ENCODE data around the gene DENND4A. TPM values are rescaled to one million over a fixed set of nuclear protein-coding genes. Genes with fewer than 3 reads are reported as not detected.

DENND4A gene
- total and polyA plus RNA-seq, 3 donors from 2014 or later: 16.5 to 65.7 (median 63.4) TPM

DNA sequence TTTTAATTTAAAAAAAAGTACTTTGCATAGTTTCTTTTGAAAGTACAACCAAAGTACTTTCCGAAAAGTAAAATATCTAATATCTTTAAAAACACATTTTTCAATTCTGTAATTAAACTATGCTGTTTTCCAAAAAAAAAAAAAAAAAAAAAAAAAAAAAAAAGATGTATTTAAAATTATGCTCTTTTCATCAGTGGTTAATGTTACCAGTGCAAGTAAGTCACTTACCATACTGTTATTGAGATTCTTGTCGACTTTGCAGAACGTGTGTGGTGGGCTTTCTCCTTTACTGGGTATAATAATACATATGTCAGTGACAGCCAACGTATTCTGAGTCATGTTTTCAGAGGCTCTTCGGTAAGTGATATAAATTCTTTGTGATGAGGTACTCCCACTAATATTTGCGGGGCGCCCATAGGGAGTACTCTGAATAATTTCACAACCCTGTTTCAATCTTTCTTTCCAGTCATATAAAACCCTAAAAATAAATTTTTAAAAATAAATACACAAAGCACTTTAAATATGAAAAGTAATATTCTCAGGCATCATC lies 39.9 kb downstream of the DENND4A start:
- Histone ChIP-seq H3K4me3 (no peak overlapping the region), H3K27ac (no peak overlapping the region), H3K36me3 (ENCODE audit: low read depth, missing control alignments) (no peaks in the 10 kb centered on the region), H3K27me3 (no peaks in the 10 kb centered on the region), H3K4me1 (no peaks in the 10 kb centered on the region), H3K9me3 (no peaks in the 10 kb centered on the region)
- no peak for DNase-seq
- 76 to 82% methylated on average over 7 of the region's 7 CpGs for WGBS, 2 donors
- intact Hi-C loops (cut with DNase I; ENCODE audit: low total_unique reads): no loop called here
- TF ChIP-seq, protein P1, sequence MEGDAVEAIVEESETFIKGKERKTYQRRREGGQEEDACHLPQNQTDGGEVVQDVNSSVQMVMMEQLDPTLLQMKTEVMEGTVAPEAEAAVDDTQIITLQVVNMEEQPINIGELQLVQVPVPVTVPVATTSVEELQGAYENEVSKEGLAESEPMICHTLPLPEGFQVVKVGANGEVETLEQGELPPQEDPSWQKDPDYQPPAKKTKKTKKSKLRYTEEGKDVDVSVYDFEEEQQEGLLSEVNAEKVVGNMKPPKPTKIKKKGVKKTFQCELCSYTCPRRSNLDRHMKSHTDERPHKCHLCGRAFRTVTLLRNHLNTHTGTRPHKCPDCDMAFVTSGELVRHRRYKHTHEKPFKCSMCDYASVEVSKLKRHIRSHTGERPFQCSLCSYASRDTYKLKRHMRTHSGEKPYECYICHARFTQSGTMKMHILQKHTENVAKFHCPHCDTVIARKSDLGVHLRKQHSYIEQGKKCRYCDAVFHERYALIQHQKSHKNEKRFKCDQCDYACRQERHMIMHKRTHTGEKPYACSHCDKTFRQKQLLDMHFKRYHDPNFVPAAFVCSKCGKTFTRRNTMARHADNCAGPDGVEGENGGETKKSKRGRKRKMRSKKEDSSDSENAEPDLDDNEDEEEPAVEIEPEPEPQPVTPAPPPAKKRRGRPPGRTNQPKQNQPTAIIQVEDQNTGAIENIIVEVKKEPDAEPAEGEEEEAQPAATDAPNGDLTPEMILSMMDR (IDR thresholded peaks at IDR 0.05): no peak
- no peak for TF ChIP-seq POLR2A (IDR thresholded peaks at IDR 0.05)

DNA sequence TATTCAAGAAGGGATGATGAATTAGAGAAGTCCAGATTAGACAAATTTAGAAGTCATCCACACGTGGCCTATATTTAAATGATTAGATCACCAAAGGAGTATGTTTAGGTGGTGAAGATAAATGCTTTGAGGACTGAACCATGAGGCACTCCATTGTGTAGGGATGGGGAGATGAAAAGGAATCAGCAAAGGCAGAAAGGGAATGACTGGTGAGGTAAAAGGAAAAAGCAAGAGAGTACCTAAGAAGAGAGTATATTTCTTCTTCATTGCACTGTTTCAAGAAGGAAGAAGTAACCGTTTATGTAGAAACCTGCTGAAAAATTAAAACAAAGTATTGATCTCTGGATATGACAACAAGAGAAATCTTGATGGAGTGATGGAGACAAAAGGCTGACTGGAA lies 40.7 kb downstream of the DENND4A start:
- Histone ChIP-seq H3K9me3 (no peaks in the 10 kb centered on the region), H3K4me1 (no peaks in the 10 kb centered on the region), H3K27ac (no peak overlapping the region), H3K36me3 (ENCODE audit: low read depth, missing control alignments) (no peaks in the 10 kb centered on the region), H3K4me3 (no peak overlapping the region), H3K27me3 (no peaks in the 10 kb centered on the region)
- no peak for DNase-seq
- 77 to 78% methylated on average over 2 of the region's 2 CpGs for WGBS, 2 donors
- no peak for TF ChIP-seq POLR2A (IDR thresholded peaks at IDR 0.05)
- TF ChIP-seq, protein P1 (IDR thresholded peaks at IDR 0.05): no peak
- intact Hi-C loops (cut with DNase I; ENCODE audit: low total_unique reads): no loop called here

DNA sequence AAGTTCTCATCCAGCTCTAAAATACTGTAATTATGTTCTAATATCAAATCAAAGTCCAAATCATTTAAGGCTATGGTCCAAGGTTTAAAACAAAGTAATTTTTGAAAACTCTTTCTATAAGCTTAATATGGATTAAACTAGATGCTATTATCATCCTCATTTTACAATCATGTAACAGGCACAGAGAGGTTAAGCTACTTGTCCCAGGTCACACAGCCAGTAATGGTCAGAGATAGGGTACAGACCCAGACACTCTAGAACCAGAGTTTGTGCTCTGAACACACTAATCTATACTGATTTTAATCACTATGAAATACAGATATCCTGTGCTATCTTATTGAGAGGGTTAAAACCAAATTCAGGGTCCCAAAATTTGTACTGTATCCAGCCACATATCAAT lies 44.8 kb downstream of the DENND4A start:
- H3K27me3 ChIP-seq: no peaks in the 10 kb centered on the region
- DNase-seq: no peak
- H3K27ac ChIP-seq: no peak overlapping the region
- TF ChIP-seq, protein P1 (IDR thresholded peaks at IDR 0.05): no peak
- TF ChIP-seq POLR2A (IDR thresholded peaks at IDR 0.05): no peak
- H3K9me3 ChIP-seq: no peaks in the 10 kb centered on the region
- no peaks in the 10 kb centered on the region for H3K36me3 ChIP-seq (ENCODE audit: low read depth, missing control alignments)
- no peak overlapping the region for H3K4me3 ChIP-seq
- intact Hi-C loops (cut with DNase I; ENCODE audit: low total_unique reads): no loop called here
- no peaks in the 10 kb centered on the region for H3K4me1 ChIP-seq

DNA sequence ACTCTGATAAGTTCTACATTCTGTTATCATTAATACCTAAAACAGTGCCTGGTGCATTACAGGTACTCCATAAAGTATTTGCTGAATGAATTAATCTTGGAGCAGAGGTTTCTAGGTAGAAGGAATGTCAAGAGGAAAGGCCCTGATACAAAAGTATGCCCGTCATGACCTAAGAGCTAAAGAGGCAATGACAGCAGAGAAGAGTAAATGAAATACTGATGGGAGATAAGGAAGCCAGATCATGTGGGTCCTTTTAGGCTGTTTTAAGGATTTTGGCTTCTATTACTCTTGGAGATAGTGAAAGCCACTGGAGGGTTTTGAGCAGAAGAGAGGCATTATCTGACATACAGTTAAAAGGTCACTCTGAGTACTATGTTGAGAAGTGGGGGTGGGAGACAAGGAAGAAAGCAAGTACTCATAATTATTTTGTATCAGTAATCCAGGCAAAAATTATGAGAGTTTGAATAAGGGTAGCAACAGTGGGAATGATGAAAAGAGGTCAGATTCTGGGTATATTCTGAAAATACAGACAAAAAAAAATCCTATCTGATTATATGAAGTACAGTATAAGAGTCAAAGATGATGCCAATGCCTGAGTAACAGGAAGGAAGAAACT lies 48.3 kb downstream of the DENND4A start:
- intact Hi-C loops (cut with DNase I; ENCODE audit: low total_unique reads): no loop called here
- whole genome bisulfite sequencing, 2 donors: 68 to 74% methylated on average over 1 of the region's 1 CpG

More for the DNA sequence above, 48.3 kb downstream of the DENND4A start:
- TF ChIP-seq, protein P1 (IDR thresholded peaks at IDR 0.05): no peak
- TF ChIP-seq POLR2A (IDR thresholded peaks at IDR 0.05): no peak
- no peaks in the 10 kb centered on the region for H3K36me3 ChIP-seq (ENCODE audit: low read depth, missing control alignments)
- no peak for DNase-seq
- no peak overlapping the region for H3K4me3 ChIP-seq
- H3K27ac ChIP-seq: no peak overlapping the region
- no peaks in the 10 kb centered on the region for H3K27me3 ChIP-seq
- no peaks in the 10 kb centered on the region for H3K4me1 ChIP-seq
- no peaks in the 10 kb centered on the region for H3K9me3 ChIP-seq
